Esophagus muscularis mucosa (tissue), 4 donors: Measurements from ENCODE around the gene RYR1.

Experiments used
- EP300 ChIP-seq: sonication (generic); formaldehyde crosslinking; IDR thresholded peaks from one replicate; pipeline ENCODE4 v1.6.1; 2017; ENCODE audit warnings: antibody characterized with exemption
- POLR2A ChIP-seq: fragments of 450-650 bp; IDR thresholded peaks from one replicate; pipeline ENCODE4 v1.6.1; 2017; ENCODE audit warnings: antibody characterized with exemption, moderate library complexity, mild to moderate bottlenecking, low read depth
- POLR2AphosphoS5 ChIP-seq, 2 donors: sonication (generic); formaldehyde crosslinking; IDR thresholded peaks; one replicate each; pipeline ENCODE4 v1.6.1; 2017; ENCODE audit warnings: antibody characterized with exemption in 2 of 2
- TF ChIP-seq, protein P1 (sequence below), 3 experiments: fragments of 200-600 bp in 2 of 3; fragments of 450-650 bp in 1 of 3; sonication (generic) in 2 of 3; IDR thresholded peaks; one replicate each; pipeline ENCODE4 v1.5.1; 2017 to 2019; ENCODE audit warnings: antibody characterized with exemption in 3 of 3, mild to moderate bottlenecking in 2 of 3, moderate library complexity in 1 of 3

DNA sequence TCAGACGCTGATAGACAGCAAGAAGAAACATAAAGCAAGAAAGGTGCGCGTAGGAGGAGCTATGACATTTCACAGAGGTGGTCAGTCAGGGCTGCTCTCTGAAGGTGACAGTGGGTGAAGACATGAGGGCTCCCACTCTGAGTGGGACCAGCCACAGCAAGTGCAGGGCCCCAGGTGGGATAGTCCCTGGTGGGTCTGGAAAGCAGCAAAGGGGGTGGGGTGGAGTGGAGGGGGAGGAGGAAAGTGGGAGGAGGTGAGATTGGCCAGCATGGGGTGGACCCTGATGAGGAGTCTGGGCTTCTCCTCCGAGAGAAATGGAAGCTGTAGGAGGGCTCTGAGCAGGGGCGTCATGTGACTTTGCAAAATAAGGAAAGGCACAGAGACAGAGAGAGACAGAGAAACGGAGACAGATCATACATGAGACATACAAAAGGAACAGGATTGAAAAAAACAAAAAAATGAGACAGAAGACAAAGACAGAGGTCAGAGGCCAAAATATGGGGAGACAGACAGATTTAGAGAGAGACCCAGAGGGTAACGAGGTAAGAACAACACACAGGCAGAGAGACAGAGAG, 181.6 kb downstream of the RYR1 start:
- no peak for TF ChIP-seq POLR2AphosphoS5 (IDR thresholded peaks at IDR 0.05)
- TF ChIP-seq, protein P1, sequence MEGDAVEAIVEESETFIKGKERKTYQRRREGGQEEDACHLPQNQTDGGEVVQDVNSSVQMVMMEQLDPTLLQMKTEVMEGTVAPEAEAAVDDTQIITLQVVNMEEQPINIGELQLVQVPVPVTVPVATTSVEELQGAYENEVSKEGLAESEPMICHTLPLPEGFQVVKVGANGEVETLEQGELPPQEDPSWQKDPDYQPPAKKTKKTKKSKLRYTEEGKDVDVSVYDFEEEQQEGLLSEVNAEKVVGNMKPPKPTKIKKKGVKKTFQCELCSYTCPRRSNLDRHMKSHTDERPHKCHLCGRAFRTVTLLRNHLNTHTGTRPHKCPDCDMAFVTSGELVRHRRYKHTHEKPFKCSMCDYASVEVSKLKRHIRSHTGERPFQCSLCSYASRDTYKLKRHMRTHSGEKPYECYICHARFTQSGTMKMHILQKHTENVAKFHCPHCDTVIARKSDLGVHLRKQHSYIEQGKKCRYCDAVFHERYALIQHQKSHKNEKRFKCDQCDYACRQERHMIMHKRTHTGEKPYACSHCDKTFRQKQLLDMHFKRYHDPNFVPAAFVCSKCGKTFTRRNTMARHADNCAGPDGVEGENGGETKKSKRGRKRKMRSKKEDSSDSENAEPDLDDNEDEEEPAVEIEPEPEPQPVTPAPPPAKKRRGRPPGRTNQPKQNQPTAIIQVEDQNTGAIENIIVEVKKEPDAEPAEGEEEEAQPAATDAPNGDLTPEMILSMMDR (IDR thresholded peaks at IDR 0.05): no peak
- no peak for TF ChIP-seq POLR2A
- no peak for TF ChIP-seq EP300
